Epidermal melanocyte (primary cell): Measurements from ENCODE around the gene ANGEL1.

ENCODE experiments used
- DNase-seq: peaks from one replicate; pipeline ENCODE4 v3.0.0; 2011; ENCODE audit warnings: low spot score; ENCODE audit not compliant: insufficient read length

ANGEL1 gene, protein sequence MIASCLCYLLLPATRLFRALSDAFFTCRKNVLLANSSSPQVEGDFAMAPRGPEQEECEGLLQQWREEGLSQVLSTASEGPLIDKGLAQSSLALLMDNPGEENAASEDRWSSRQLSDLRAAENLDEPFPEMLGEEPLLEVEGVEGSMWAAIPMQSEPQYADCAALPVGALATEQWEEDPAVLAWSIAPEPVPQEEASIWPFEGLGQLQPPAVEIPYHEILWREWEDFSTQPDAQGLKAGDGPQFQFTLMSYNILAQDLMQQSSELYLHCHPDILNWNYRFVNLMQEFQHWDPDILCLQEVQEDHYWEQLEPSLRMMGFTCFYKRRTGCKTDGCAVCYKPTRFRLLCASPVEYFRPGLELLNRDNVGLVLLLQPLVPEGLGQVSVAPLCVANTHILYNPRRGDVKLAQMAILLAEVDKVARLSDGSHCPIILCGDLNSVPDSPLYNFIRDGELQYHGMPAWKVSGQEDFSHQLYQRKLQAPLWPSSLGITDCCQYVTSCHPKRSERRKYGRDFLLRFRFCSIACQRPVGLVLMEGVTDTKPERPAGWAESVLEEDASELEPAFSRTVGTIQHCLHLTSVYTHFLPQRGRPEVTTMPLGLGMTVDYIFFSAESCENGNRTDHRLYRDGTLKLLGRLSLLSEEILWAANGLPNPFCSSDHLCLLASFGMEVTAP

DNA sequence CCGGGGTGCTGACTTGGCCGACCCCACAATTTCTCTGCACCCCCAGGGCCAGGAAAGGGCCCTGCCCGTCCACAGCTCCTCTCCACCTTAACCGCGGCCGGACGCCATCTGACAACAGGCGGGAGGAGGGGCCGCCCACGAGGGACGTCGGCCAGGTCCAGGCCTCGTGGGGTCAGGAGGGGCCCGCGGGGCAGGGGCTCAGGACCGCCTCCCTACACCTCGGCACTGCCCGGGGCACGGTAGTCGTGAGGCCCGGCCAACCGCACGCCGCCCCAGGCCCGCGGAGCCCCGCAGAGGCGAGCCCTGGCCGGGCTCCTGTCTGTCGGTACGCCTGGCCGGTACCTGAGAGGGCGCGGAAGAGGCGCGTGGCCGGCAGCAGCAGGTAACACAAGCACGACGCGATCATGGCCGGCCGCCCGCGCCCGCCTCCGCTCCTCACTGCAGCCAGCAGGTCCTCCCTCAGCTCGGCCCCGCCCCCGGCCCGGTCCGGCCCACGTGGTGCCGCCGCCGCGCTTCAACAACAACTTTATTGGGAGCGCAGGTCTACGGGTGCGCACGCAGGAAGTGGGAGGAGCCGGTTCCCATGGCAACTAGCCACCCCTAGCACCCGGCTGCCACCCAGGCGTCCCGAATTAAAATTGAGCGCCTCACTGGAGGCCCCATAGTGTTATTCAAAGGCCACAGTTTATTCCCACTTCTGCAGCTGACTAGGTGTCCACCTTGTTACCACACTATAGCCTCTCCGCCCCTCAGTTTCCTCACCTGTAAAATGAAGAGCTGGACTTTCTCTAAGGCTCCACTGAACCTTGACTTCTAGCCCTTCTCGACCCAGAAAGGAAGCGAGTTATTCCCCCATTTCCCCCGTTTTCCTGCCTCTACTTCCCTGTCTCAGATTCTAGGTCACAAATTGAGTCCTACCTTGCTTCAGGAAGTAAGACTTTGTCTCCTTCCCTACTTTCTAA lies at the start of gene ANGEL1:
Gene ANGEL1 (minus strand): TSS at position 461 of the 962 bp plus-strand sequence. CDS start 55 bp downstream, at position 406.
- peak; percentile 85 for DNase-seq

DNA sequence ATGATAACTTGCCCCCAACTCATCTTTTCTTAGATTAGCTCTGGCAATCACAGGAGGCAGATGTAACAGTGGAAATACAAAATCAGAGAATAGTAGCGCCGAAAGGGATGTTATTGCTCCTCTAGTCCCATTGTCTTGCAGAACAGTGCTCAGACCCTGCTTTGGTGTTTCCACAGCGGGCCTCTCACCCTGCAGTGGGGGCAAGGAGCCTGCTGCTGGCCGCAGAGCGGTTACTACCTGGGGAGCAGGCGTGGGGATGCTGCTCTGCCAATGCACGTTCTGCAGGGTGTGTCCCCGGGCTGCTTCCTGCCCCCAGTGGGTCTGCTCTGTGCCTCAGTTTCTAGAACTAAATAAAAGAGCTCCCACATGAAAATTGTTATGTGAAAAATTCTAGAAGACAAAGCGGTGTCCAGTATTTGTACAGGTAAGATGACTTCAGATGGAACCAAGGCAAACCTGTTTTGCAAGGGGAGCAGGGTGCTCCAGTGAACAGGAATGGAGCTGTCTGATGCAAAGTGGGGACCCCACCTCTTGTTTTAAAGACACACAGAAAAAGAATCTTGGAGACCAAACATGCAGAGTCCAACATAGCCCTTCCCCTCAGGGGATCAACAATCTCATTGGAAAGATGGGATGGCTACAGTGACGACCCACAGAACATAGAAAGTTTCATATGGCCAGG lies 49.0 kb upstream of the ANGEL1 start:
- no peak for DNase-seq

DNA sequence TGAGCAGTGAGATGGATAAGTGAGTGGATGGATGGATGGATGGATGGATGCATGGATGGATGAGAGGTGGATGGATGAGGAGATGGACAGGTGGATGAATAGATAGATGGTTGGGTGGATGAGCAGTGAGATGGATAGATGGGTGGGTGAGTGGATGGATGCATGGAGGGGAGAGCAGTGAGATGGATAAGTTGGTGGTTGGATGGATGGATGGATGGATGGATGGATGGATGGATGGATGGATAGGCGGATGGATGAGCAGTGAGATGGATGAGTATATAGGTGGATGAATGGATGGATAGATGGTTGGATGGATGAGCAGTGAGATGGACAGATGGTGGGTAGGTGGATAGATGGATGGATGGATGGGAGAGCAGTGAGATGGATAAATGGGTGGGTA lies 44.1 kb upstream of the ANGEL1 start:
- DNase-seq: no peak

DNA sequence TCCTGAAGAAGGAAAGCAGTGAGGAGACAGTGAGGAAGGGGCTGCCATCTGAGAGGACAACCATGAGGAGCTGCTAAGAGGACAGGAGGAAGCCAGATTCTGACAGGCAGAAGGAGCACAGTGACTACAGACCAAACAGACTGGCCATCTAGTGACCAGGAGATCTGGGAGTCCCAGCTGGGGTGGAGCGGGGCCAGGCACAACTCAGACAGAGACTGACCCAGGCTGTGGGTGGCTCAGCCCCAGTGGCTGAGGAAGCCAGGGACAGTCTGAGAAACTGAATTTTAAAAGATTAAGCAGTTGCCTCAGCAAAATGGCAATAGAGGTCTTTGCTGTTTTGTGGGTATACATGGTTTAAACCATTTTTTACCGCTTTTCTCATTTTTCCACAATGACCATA lies 42.4 kb upstream of the ANGEL1 start:
- DNase-seq: no peak

DNA sequence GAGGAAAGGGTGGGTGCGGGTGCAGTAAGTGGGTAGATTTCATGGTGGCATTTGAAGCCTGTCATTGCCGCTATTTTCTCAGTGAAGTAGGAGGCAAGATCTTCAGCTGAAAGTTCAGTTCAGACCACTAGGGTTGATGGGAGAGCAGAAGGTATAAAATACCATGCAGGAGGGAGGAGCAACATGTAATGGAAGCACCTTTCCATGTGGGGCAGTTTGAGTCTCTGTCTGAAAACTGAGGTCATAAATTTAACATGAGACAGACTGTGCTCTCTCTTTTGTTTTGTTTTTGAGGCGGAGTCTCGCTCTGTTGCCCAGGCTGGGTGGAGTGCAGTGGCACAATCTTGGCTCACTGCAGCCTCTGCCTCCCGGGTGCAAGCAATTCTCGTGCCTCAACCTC lies 36.2 kb upstream of the ANGEL1 start:
- no peak for DNase-seq

DNA sequence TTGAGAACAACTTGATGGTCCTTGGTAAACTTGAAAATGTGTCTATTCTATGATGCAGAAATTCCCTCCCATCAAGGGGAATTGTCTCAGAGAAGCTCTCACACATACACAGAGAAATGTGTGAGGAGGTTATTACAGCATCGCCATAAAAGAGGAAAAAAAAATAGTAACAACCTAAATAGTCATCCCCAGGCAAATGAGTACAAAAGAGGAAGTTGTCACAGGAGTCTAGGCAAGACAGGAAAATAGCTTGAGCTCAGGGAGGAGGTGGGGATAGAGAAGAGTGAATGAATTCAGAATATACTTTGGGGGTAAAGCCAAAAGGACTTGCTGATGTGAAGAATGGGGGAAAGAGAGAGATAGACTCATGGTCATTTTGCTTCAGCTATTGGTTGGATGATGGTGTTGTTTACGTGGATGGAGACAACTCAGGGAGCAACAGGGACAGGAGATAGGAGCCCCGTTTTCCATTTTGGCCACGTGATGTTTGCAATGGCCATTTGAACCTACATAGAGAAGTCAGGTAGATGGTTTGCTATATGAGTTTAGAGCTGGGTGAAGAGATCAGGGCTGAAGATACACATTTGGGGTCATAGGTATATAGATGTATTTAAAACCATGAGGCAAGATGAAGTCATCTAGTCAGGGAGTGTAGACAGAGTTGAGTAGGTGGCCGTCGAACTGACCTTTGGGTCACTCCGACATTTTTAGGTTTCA lies 33.8 kb upstream of the ANGEL1 start:
- DNase-seq: no peak

DNA sequence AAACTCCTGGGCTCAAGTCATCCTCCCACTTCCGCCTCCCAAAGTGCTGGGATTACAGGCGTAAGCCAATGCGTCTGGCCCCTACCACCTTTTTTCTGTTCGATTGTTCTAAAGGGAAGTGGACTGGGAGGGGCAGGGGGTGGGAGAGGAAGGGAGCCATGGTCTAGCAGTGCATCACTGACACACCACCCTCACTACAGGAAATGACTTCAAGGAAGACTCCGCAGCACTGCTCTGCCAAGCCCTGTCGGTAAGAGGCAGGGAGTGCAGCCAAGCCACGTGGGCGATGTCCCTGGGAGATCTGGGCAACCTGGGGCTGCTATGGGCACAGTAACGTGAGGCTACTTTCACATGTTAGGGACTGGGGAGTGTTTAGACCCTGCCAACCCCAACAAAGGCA lies 31.5 kb upstream of the ANGEL1 start:
- no peak for DNase-seq

DNA sequence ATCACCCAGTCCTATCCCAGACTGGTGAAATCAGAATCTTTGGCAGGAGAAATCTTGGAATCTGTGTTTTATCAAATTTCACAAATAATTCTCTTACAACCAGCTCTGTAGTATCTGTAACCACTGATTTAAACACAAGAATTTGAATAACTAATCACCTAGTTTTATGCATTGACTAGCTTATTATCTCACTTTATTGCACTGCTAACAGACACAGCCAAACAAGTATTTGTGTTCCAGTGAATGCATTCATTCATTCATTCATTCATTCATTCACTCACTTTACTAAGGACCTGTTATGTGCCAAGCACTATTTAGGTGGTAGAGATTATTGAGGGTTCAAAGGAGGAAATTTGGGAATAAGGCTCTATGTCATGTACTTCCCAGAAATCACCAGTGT lies 29.7 kb upstream of the ANGEL1 start:
- peak; percentile 7 for DNase-seq

DNA sequence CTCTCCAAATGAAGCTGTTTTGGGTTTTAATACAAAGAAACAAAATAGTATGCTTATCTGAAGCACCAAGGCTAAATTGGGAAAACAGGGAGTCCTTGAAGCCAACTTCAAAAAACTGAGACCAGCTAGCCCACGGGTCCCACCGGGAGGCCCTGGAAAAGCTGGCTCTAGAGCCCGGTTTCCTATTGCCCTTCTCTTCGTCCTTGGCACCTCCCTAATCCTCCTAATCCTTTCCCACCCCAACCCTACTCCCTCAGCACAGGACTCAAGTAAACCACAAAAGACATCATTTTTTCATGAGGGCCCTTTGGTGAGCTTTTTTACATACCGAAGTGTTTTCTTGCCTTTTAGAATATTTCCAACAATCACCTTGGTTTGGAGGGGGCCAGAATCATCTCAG lies 24.8 kb upstream of the ANGEL1 start:
- no peak for DNase-seq

DNA sequence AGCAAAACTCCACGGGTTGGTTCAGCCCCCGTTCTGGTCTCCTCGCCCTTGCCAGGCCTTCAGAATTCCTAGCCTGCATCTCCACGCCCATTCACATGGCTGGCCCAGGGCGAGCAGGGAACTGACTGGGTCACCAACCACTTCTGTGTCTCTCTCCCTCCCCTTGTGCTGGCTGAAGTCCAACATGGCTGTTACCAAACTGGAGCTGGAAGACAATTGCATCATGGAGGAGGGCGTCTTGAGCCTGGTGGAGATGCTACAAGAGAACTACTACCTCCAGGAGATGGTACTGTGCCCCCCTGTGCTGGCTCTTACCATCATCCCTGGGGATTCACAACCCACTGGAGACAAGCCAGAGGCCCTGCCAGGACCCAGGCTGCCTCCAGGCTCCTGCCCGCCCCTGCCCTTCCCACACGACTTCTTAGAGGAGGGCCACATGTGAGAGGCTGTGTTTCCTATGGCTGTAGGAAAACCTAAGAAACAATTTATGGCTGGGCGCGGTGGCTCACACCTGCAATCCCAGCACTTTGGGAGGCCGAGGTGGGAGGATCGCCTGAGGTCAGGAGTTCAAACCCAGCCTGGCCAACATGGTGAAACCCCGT lies 23.4 kb upstream of the ANGEL1 start:
- DNase-seq: no peak

DNA sequence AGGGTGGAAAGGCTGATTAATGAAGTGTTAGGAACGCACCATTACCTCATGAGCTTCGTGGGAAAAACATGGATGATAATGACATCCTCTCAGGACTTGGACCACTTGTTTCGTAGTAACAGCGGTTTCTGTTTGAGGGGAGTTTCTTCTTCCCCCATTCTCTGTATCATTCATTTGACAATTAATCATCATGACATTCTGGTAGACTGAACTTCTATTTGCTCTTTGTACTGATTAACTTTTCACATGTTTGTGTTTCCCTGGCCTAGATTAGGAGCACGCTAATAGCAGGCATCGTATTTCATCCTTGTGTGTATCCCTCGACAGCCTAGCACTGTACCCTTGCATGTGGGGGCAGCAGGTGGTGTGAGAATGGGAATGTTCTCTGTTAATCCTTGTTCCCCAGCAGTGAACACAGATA lies 21.6 kb upstream of the ANGEL1 start:
- DNase-seq: no peak

DNA sequence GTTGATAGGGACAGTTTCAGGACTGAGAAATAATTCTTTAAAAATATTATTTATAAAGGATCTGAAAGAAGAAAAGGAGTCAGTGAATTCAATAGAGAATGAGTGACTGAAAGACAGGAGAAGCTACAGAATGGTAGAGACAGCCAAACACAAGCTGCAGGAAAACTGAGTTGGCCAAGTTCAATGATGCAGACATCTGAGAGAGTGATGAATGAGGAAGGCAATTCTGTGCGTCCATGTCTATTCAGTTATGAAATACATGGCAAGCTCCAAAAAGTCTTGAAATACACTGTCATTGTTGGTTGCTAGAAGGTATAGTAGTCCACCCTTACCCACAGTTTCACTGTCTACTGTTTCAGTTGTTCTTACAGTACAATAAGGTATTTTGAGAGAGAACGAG lies 20.3 kb upstream of the ANGEL1 start:
- no peak for DNase-seq

DNA sequence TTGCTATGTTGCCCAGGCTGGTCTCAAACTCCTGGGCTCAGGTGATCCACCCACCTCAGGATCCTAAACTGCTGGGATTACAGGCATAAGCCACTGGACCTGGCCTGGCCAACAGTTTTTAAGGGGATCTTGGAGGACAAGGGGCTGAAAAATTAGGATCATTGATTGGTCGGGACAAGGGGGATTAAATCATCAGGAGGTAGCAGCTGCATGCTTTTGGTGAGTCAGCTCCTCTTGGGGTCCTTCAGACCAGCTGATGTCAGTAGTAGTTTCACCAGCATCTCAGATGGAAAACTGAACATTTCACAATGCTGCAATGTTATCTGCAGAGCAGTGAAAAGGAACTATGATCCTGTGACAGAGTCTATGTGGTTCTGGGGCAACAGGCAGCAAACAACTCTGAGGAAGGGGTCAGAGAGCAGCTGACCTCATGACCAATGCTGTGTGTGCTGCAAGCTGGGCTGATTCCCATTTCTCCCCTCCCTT lies 19.9 kb upstream of the ANGEL1 start:
- no peak for DNase-seq

DNA sequence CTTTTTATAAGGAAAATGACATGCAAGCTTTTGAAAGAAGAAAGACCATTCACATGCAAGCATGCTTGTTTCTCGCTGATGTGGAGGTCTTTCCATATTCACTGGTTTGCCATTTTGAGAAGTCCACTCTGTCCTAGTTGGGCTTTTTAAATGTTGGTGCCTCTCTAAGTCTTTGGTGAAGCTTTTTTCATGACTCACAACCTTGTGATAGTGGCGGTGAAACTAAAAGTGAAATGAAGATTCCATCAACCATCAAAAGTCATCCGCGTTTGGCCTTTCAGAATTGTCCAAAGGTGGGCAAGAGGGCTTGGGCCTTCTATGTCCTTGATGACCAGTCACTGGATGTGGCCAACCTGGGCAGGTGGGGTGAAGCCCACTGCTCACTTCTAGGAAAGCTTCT lies 17.9 kb upstream of the ANGEL1 start:
- DNase-seq: no peak

DNA sequence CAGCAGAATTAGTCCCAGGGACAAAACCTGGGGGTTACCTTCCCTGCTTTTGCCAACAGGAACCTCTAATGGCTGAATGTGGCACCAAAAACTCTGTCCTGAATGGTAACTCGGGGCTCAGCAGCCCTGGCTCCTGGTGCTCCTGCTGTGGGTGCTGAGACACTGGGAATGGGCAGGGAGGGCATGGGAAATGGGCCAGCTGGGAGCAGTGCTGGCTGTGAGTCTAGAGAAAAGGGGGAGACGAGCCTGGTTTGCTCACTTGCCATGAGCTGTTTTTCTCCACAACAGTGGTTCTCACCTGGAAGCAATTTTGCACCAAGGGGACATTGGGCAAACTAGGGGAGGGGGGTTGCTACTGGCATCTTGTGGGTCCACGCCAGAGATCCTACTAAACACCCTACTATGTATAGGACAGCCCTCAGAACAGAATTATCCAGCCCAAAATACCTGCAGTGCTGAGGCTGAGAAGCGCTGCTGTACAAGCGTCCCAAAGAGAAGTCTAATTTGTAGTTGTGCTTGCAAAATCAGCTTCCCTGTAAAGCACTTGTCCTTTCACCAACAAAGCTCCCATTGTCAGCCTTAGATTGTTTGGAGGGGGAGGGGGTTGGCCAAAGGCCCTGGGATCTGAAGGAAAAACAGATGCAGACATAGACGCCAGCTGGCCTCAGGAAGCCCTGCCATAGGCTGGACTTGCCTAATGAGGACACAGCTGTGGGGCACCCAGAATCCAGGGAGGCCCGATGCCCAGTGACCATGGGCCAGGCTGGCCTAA lies 17.2 kb upstream of the ANGEL1 start:
- DNase-seq: peak; percentile 92

DNA sequence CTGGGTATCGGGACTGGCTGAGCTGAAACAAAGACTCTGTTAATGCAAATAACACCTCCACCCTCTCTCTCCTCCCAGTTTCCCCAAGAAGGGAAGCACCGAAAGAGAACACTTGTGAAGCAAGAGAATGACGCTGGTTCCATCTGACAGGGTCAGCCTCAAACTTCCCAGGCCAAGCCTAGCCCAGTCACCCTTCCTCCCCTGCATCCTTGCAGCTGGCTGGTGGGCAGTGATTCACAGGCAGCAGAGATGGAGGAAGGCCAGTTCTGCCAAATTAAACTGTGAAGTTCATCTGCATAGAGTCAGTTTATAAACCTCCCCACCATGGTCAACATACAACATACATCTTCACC lies 16.3 kb upstream of the ANGEL1 start:
- DNase-seq: no peak

DNA sequence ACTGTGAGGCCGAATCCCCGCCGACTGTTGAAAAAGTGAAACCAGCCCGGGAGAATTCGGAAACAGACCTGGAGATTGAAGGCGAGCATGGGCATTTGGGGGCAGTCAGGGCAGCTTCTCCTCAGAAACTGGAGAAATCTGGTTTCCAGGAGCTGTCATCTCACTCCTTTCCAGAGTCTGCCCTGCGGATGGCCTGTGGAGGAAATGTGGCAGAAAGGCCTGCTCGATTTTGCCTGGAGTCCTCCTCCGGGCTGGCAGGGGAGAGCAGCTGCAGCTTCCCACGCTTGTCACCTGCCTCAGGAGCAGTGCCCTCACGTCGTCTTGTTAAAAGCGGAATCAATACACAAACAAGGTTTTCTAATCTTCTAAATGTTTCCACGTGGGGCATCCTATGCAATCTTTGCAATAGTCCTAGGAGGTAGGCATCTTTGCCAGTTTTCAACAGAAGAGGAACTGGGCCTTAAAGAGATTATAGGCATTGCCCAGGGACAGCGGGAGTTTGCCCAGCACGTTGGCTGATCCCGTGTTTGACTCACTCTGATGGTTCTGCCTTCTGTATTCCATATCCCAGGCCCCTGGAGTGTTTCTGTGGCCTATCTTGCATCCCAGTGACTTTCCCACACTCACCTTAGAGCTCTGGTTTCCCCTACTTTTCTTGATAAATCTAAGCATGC lies 15.8 kb upstream of the ANGEL1 start:
- no peak for DNase-seq

DNA sequence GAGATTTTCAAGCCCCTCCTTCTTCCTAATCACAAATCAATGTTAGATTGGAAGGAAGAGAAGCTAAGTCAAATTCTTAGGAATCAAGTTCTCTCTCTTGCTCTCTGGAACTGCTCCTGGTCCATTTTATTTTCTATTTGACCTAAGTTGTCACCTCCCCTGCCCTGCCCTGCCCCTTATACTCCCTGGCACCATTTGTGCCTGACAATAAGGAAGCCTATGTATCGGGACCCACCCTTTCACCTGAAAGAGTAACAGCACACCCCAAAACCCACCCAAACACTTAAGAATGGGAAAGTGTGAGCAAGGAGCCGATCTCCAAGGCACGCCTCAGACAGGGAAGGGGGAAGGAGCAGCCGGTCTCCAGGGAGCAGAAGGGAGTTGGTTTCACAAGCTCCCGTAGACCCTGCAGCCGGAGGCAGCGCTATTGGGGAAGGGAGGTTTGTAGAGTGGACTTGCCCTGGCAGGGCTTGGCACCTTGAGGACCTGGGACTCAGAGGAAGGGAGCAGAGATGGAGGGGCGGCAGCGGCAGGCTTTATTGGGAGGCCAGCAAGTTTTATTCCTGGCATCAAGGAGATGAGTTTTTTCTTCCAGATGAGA lies 15.1 kb upstream of the ANGEL1 start:
- no peak for DNase-seq
